ENCODE measurements around the gene DOK5.

Gene DOK5

GRCh38 chr20:54539521-54540046, 64.2 kb downstream of the DOK5 start:
- H3K4me3 ChIP-seq (replicated peaks; ENCODE audit: low read depth, low read length), result no peak overlapping the region
- DNase-seq (ENCODE audit: low read depth), result peak; percentile 36
- TF ChIP-seq, protein P1, sequence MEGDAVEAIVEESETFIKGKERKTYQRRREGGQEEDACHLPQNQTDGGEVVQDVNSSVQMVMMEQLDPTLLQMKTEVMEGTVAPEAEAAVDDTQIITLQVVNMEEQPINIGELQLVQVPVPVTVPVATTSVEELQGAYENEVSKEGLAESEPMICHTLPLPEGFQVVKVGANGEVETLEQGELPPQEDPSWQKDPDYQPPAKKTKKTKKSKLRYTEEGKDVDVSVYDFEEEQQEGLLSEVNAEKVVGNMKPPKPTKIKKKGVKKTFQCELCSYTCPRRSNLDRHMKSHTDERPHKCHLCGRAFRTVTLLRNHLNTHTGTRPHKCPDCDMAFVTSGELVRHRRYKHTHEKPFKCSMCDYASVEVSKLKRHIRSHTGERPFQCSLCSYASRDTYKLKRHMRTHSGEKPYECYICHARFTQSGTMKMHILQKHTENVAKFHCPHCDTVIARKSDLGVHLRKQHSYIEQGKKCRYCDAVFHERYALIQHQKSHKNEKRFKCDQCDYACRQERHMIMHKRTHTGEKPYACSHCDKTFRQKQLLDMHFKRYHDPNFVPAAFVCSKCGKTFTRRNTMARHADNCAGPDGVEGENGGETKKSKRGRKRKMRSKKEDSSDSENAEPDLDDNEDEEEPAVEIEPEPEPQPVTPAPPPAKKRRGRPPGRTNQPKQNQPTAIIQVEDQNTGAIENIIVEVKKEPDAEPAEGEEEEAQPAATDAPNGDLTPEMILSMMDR (IDR thresholded peaks at IDR 0.05; ENCODE audit: low read length, missing control alignments), result no peak

- no peak for DNase-seq (ENCODE audit: low read depth)
- TF ChIP-seq, protein P1 (IDR thresholded peaks at IDR 0.05; ENCODE audit: low read length, missing control alignments), result no peak
- H3K4me3 ChIP-seq (replicated peaks; ENCODE audit: low read depth, low read length), result no peak overlapping the region
Observed at GRCh38 chr20:54543369-54543768, 68.0 kb downstream of the DOK5 start.

GRCh38 chr20:54545676-54546358, 70.4 kb downstream of the DOK5 start:
- TF ChIP-seq, protein P1 (IDR thresholded peaks at IDR 0.05; ENCODE audit: low read length, missing control alignments), result no peak
- DNase-seq (ENCODE audit: low read depth), result peak; percentile 30
- H3K4me3 ChIP-seq (replicated peaks; ENCODE audit: low read depth, low read length), result no peak overlapping the region

GRCh38 chr20:54548849-54549248, 73.5 kb downstream of the DOK5 start:
- TF ChIP-seq, protein P1 (IDR thresholded peaks at IDR 0.05; ENCODE audit: low read length, missing control alignments), result no peak
- no peak for DNase-seq (ENCODE audit: low read depth)
- H3K4me3 ChIP-seq (replicated peaks; ENCODE audit: low read depth, low read length), result no peak overlapping the region

- H3K4me3 ChIP-seq (replicated peaks; ENCODE audit: low read depth, low read length), result no peak overlapping the region
- peak; percentile 32 for DNase-seq (ENCODE audit: low read depth)
- TF ChIP-seq, protein P1 (IDR thresholded peaks at IDR 0.05; ENCODE audit: low read length, missing control alignments), result no peak
Observed at GRCh38 chr20:54549658-54550326, 74.4 kb downstream of the DOK5 start.

DNA sequence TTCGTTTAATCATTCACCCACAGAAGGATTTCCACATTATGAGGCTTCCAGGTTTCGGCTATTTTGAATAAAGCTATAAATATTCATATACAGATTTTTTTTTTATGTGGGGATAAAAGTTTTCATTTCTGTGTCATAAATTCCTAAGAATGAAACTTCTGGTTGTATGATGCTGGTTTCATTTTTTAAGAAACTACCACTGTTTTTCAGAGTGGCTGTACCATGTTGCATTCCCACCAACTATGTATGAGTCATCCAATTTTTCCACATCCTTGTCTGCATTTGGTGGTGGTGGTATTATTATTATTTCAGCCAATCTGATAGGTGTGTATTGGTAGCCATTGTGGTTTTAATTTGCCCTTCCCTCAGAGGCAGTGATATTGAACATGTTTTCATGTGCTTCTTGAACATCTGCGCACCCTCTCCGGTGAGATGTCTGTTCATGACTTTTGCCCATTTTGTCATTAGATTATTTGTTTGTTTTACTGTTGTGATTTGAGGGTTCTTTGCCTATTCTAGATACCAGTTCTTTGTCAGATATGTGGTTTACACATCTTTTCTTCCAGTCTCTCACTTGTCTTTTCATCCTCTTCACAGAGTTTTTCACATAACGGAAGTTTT, 75.5 kb downstream of the DOK5 start:
- H3K4me3 ChIP-seq (replicated peaks; ENCODE audit: low read depth, low read length), result no peak overlapping the region
- DNase-seq (ENCODE audit: low read depth), result peak; percentile 39
- TF ChIP-seq, protein P1 (IDR thresholded peaks at IDR 0.05; ENCODE audit: low read length, missing control alignments), result no peak
